Activated CD4-positive, alpha-beta T cell treated with anti-CD3 and anti-CD28 coated beads, Interleukin-10, Interleukin-2, amounts not matched to agents 100 ng/mL and 50 ng/mL, durations not matched to agents 16 hours and 8 hours (primary cell): ENCODE measurements around the gene SH3RF1.

Experiments used
- DNase-seq: peaks from one replicate; pipeline ENCODE4 v3.0.0-alpha.2; 2020

The SH3RF1 gene

GRCh38 chr4:169059306-169060211 is 211.2 kb downstream of the SH3RF1 start:
- no peak for DNase-seq

- no peak for DNase-seq
These were observed 212.4 kb downstream of the SH3RF1 start for GRCh38 chr4:169058312-169058711.

DNA sequence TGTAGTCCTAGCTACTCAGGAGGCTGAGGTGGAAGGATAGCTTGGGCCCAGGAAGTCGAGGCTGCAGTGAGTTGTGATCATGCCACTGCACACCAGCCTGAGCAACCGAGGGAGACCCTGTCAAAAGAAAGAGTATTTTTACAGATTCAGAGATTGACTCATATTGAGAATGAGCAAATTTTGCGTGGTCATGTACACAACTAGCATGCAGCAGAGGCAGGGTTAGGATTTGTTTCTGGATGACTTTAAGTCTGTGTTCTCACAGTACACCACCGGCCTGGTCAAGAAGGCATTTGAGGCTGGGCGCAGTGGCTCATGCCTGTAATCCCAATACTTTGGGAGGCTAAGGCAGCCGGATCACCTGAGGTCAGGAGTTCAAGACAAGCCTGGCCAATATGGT is 215.9 kb downstream of the SH3RF1 start:
- DNase-seq: peak; percentile 31

DNA sequence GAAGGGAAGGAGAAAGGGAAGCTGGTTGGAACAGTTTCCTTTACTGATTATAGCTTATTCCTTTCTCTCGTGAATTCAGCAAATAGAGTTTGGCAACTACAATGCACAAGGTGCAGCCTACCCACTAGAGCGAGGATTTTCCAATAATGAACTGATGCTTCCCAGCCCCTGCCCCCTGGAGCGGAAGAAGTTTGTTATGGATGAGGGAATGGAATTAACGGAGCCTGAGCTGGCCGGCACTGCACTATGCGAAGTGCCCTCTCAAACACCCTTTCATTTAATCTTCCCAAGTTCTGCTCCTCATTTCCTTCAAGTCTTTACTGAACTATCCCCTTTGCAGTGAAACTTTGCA is 218.2 kb downstream of the SH3RF1 start:
- no peak for DNase-seq

DNA sequence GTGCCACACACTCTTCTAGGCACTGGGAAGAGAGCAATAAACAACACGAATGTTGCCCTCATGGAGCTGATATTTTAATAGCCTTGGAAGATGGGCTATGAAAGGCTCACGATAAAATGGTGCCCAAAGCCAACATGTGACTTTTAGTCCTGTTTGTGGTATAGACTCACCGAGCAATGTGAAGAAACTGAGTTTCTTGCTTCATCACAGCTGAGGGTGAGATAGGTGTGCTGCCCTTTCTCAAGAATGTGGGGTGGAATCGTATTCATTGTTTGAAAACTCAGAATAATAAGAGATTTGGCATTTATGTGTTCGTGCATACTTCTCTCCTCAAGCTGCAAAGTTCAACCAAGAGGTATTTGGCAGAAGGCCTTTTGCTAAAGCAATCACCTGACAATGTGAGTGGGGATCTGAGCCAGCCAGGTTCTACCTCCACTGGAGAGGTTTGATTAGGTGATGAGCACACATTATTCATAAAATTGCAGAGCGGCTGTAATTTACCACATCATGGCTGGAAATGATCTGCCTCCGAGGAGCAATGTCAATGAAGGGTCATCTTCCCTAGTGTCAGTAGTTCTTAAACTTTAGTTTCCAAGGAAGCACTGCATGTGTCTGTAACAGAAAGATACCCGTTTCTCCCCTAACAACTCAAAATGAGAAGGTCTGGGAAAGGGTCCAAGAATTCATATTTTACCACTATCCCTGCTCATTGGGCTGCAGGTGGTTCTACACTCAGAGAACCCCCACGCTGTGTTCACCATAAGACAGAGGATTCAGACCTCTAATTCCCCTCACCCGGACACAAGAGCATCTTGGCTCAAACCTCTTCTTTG is 218.8 kb downstream of the SH3RF1 start:
- DNase-seq: no peak

- no peak for DNase-seq
These were observed 219.6 kb downstream of the SH3RF1 start for GRCh38 chr4:169050881-169051760.

GRCh38 chr4:169050284-169050683 is 220.5 kb downstream of the SH3RF1 start:
- no peak for DNase-seq

DNA sequence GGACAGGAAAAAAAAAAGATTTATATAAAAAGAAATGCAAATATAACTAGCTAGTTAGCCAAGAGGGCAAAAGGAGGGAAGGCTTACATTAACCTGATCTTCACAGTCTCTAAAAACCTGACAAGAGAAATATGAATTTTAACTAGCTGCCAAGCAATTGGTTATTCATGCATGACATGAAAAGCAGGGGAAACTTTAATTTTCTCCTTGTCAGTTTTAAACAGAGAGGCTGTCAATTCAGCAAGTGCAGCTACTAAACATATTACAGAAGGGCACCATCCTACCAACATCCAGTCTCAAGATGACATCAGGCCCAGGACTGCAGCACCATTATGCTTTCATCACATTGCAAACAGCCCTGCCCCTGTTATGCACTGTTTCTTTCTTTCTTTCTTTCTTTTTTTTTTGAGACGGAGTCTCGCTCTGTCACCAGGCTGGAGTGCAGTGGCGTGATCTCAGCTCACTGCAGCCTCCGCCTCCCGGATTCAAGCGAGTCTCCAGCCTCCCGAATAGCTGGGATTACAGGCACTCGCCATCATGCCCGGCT is 221.8 kb downstream of the SH3RF1 start:
- no peak for DNase-seq

DNA sequence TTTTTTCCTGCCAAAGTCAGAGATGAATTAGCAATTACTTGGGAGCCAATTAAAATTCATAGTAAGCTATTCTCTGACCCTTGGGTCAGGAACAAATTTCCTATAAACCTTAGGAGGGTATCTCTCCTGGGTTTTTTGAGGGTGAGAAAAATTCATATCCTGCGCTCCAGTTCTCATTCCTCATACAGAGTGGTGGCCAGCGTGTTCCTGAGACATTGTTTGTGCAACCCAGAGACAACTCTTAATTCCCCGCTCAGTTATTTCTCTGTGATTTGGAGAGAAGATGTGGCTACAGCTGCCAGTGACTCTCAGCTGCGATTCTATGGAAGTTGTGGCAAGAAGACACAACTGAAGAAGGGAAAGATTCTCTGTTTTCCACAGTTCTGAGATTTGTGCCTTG is 222.8 kb downstream of the SH3RF1 start:
- DNase-seq: no peak

DNA sequence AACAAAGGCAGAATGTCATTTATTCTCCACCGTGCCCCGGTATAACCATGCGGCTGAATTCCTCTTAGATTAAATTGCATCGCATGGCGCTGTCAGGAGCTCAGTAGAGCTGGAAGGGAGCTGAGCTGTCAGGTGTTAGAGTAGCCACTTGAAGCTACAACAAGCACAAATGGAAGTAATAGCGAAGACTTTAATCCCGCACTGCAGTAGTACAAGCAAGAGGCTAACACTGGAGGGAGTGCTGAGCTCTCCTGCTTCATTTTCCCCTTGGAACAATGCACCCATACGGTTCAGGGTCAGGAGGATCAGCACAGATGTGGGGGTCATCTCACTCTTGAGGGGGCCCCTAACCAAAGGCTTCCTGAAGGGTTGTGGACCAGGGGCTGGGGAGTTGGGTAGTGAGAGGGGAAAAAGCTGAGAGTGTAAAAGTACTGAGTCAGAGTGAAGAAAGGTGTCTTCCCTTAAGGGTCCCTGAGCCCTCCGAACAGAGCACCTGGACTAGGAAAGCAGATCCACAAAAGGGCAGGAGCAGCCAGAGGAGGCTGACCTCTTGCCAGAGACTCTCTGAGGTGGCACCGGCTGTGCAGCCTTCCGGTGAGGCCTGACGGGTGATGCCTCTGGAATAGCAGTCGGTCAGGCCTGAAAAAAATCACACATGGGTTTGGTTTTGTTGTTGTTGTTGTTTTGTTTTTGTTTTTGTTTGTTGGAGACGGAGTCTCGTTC is 224.7 kb downstream of the SH3RF1 start:
- DNase-seq: no peak

- no peak for DNase-seq
These were observed 225.9 kb downstream of the SH3RF1 start for GRCh38 chr4:169044714-169045447.
